NCI-H510A treated with DMSO at 0.1 percent for 48 hours (cell line): ENCODE measurements around the gene KLHDC3.
"Not testable (repeated sequence)": the region's sequence is repeated elsewhere in the genome, so short reads cannot be mapped to it uniquely, and the experiment has no call there.

Experiments
- DNase-seq: peaks from one replicate; lab custom pipeline; 2025; lab: John Stamatoyannopoulos, UW

The KLHDC3 gene

GRCh38 chr6:42988486-42989020 lies 25.5 kb upstream of the KLHDC3 start:
- no peak for DNase-seq

GRCh38 chr6:42989923-42990322 lies 24.1 kb upstream of the KLHDC3 start:
- DNase-seq = no peak

- no peak for DNase-seq
These were observed 20.6 kb upstream of the KLHDC3 start for GRCh38 chr6:42993445-42993844.

- no peak for DNase-seq
These were observed 17.5 kb upstream of the KLHDC3 start for GRCh38 chr6:42996513-42996912.

GRCh38 chr6:42998205-42998604 lies 15.8 kb upstream of the KLHDC3 start:
- not testable (repeated sequence) for DNase-seq

GRCh38 chr6:43001843-43002242 lies 12.2 kb upstream of the KLHDC3 start:
- no peak for DNase-seq

GRCh38 chr6:43005844-43006243 lies 8.2 kb upstream of the KLHDC3 start:
- no peak for DNase-seq

- DNase-seq = no peak
These were observed 7.8 kb upstream of the KLHDC3 start for GRCh38 chr6:43006251-43006650.

GRCh38 chr6:43007126-43007525 lies 6.9 kb upstream of the KLHDC3 start:
- DNase-seq = no peak

GRCh38 chr6:43009124-43009523 lies 4.9 kb upstream of the KLHDC3 start:
- peak; percentile 35 for DNase-seq

- no peak for DNase-seq
These were observed 2.8 kb upstream of the KLHDC3 start for GRCh38 chr6:43011207-43011606.

- no peak for DNase-seq
These were observed 1.7 kb upstream of the KLHDC3 start for GRCh38 chr6:43012364-43012763.

GRCh38 chr6:43013097-43013842 lies 779 bp upstream of the KLHDC3 start:
- no peak for DNase-seq

GRCh38 chr6:43014434-43014909 lies 423 bp downstream of the KLHDC3 start:
- no peak for DNase-seq

GRCh38 chr6:43016176-43016942 lies 2.3 kb downstream of the KLHDC3 start:
- no peak for DNase-seq

GRCh38 chr6:43016943-43017334 lies 2.9 kb downstream of the KLHDC3 start:
- DNase-seq = no peak

GRCh38 chr6:43019152-43019551 lies 5.1 kb downstream of the KLHDC3 start:
- no peak for DNase-seq

GRCh38 chr6:43020052-43020705 lies 6.1 kb downstream of the KLHDC3 start:
- no peak for DNase-seq

GRCh38 chr6:43020847-43021246 lies 6.8 kb downstream of the KLHDC3 start:
- peak; percentile 18 for DNase-seq

- DNase-seq = peak; percentile 77
These were observed 7.4 kb downstream of the KLHDC3 start, which contains the start of gene RRP36 for GRCh38 chr6:43021270-43022047. Gene RRP36, plus strand, starts transcription at chr6:43021623. Its CDS starts 32 bp downstream, at chr6:43021655.

- no peak for DNase-seq
These were observed 10.4 kb downstream of the KLHDC3 start for GRCh38 chr6:43024436-43024835.

GRCh38 chr6:43026365-43026764 lies 12.3 kb downstream of the KLHDC3 start:
- no peak for DNase-seq
